HEK293 (cell line): Measurements from ENCODE around the gene SPPL2B.
A peak's percentile ranks its signal among the peaks of the same experiment; 100 is the strongest.

Experiments used
- CTCF ChIA-PET: fragments of 350-600 bp; formaldehyde crosslinking; extraction: SDS; loops from one replicate; lab custom pipeline; 2021; ENCODE audit warnings: antibody characterized with exemption; lab: Yijun Ruan, JAX
- POLR2A ChIA-PET: fragments of 300-600 bp; formaldehyde crosslinking; extraction: SDS; loops from one replicate; lab custom pipeline; 2020; ENCODE audit warnings: antibody characterized with exemption, inconsistent platforms; lab: Yijun Ruan, JAX
- H3K27ac ChIP-seq: fragments of 200-500 bp; sonication (Bioruptor generic); 2 replicates; pipeline ENCODE4 v1.5.1; 2014; ENCODE audit warnings: low read depth, low read length, control low read depth, inconsistent platforms; ENCODE audit errors: extremely low read depth
- H3K36me3 ChIP-seq, 2 experiments: fragments of 200-500 bp in 1 of 2; sonication (Bioruptor generic) in 1 of 2; 1 replicate in 1 of 2; 2 replicates in 1 of 2; pipeline ENCODE4 v1.5.1; 2014 to 2017; ENCODE audit warnings: inconsistent platforms in 2 of 2, low read length in 2 of 2; ENCODE audit not compliant: control insufficient read depth in 2 of 2, insufficient read depth in 1 of 2
- H3K4me1 ChIP-seq: fragments of 200-500 bp; sonication (Bioruptor generic); 2 replicates; pipeline ENCODE4 v1.5.1; 2014; ENCODE audit warnings: mild to moderate bottlenecking, low read length, inconsistent platforms; ENCODE audit not compliant: control insufficient read depth, insufficient read depth
- H3K4me3 ChIP-seq: 2 replicates; pipeline ENCODE4 v1.5.1; 2011; ENCODE audit warnings: low read depth, mild to moderate bottlenecking, control low read depth, low read length, moderate library complexity
- H3K9me3 ChIP-seq: fragments of 200-500 bp; sonication (Bioruptor generic); 2 replicates; pipeline ENCODE4 v1.5.1; 2014; ENCODE audit warnings: low read depth, low read length, inconsistent platforms; ENCODE audit not compliant: control insufficient read depth, insufficient read depth
- EGR2 ChIP-seq: fragments of 450-650 bp; formaldehyde crosslinking; IDR thresholded peaks from 2 replicates; pipeline ENCODE4 v1.5.1; 2016; ENCODE audit warnings: low read depth, missing biosample characterization, missing genetic modification characterization
- GLIS2 ChIP-seq: fragments of 450-650 bp; formaldehyde crosslinking; IDR thresholded peaks from 2 replicates; pipeline ENCODE4 v1.5.1; 2016; ENCODE audit warnings: missing biosample characterization, missing genetic modification characterization
- HOXA7 ChIP-seq: sonication (generic); formaldehyde crosslinking; IDR thresholded peaks from 2 replicates; pipeline ENCODE4 v1.8.1; 2022; ENCODE audit warnings: missing genetic modification reagents, borderline replicate concordance
- REPIN1 ChIP-seq: fragments of 450-650 bp; formaldehyde crosslinking; IDR thresholded peaks from 2 replicates; pipeline ENCODE4 v1.5.1; 2017; ENCODE audit warnings: missing biosample characterization, missing genetic modification characterization, low read depth
- SP2 ChIP-seq: fragments of 450-650 bp; formaldehyde crosslinking; IDR thresholded peaks from 2 replicates; pipeline ENCODE4 v1.5.1; 2016; ENCODE audit warnings: missing biosample characterization, missing genetic modification characterization
- ZBTB7A ChIP-seq: fragments of 450-650 bp; formaldehyde crosslinking; IDR thresholded peaks from 2 replicates; pipeline ENCODE4 v1.5.1; 2016; ENCODE audit warnings: low read depth, missing biosample characterization, missing genetic modification characterization
- ZFHX2 ChIP-seq: fragments of 450-650 bp; formaldehyde crosslinking; conservative IDR thresholded peaks from 2 replicates; pipeline ENCODE4 v1.5.1; 2016; ENCODE audit warnings: missing biosample characterization, missing genetic modification characterization
- ZFP69B ChIP-seq: fragments of 450-650 bp; formaldehyde crosslinking; IDR thresholded peaks from 2 replicates; pipeline ENCODE4 v1.5.1; 2016; ENCODE audit warnings: missing biosample characterization, missing genetic modification characterization
- ZNF10 ChIP-seq: fragments of 450-650 bp; formaldehyde crosslinking; IDR thresholded peaks from 2 replicates; pipeline ENCODE4 v1.5.1; 2017; ENCODE audit warnings: missing biosample characterization, missing genetic modification characterization
- ZNF16 ChIP-seq: fragments of 450-650 bp; formaldehyde crosslinking; IDR thresholded peaks from 2 replicates; pipeline ENCODE4 v1.5.1; 2016; ENCODE audit warnings: low read depth, missing biosample characterization, missing genetic modification characterization
- ZNF169 ChIP-seq: fragments of 450-650 bp; formaldehyde crosslinking; IDR thresholded peaks from 2 replicates; pipeline ENCODE4 v1.5.1; 2016; ENCODE audit warnings: missing biosample characterization, missing genetic modification characterization
- ZNF223 ChIP-seq: fragments of 450-650 bp; formaldehyde crosslinking; IDR thresholded peaks from 2 replicates; pipeline ENCODE4 v1.5.1; 2016; ENCODE audit warnings: missing biosample characterization, missing genetic modification characterization
- ZNF302 ChIP-seq: fragments of 450-650 bp; formaldehyde crosslinking; IDR thresholded peaks from 2 replicates; pipeline ENCODE4 v1.5.1; 2016; ENCODE audit warnings: missing biosample characterization, missing genetic modification characterization, low read depth
- ZNF311 ChIP-seq: fragments of 450-650 bp; formaldehyde crosslinking; IDR thresholded peaks from 2 replicates; pipeline ENCODE4 v1.5.1; 2017; ENCODE audit warnings: missing biosample characterization, missing genetic modification characterization, borderline replicate concordance
- ZNF510 ChIP-seq: fragments of 450-650 bp; formaldehyde crosslinking; IDR thresholded peaks from 2 replicates; pipeline ENCODE4 v1.5.1; 2018; ENCODE audit warnings: mild to moderate bottlenecking, missing genetic modification characterization, missing biosample characterization; ENCODE audit not compliant: insufficient replicate concordance
- ZNF518A ChIP-seq: fragments of 450-650 bp; formaldehyde crosslinking; conservative IDR thresholded peaks from 2 replicates; pipeline ENCODE4 v1.5.1; 2016; ENCODE audit warnings: low read depth, missing biosample characterization, missing genetic modification characterization
- ZNF530 ChIP-seq: fragments of 450-650 bp; formaldehyde crosslinking; IDR thresholded peaks from 2 replicates; pipeline ENCODE4 v1.5.1; 2016; ENCODE audit warnings: low read depth, missing biosample characterization, missing genetic modification characterization
- ZNF670 ChIP-seq: fragments of 450-650 bp; formaldehyde crosslinking; IDR thresholded peaks from 2 replicates; pipeline ENCODE4 v1.5.1; 2016; ENCODE audit warnings: missing biosample characterization, missing genetic modification characterization, low read depth
- ZNF701 ChIP-seq: fragments of 450-650 bp; formaldehyde crosslinking; IDR thresholded peaks from 2 replicates; pipeline ENCODE4 v1.5.1; 2016; ENCODE audit warnings: missing biosample characterization, missing genetic modification characterization
- ZNF707 ChIP-seq: fragments of 450-650 bp; formaldehyde crosslinking; IDR thresholded peaks from 2 replicates; pipeline ENCODE4 v1.5.1; 2016; ENCODE audit warnings: missing biosample characterization, missing genetic modification characterization
- ZNF776 ChIP-seq: fragments of 450-650 bp; formaldehyde crosslinking; IDR thresholded peaks from 2 replicates; pipeline ENCODE4 v1.5.0; 2017; ENCODE audit warnings: missing biosample characterization, missing genetic modification characterization, borderline replicate concordance
- ZNF830 ChIP-seq: fragments of 450-650 bp; IDR thresholded peaks from 2 replicates; pipeline ENCODE4 v1.5.0; 2018; ENCODE audit warnings: missing biosample characterization, missing genetic modification characterization, low read depth, mild to moderate bottlenecking, moderate library complexity
- ZSCAN23 ChIP-seq: fragments of 450-650 bp; formaldehyde crosslinking; IDR thresholded peaks from 2 replicates; pipeline ENCODE4 v1.5.1; 2016; ENCODE audit warnings: missing biosample characterization, missing genetic modification characterization
- TF ChIP-seq, protein P1 (sequence below): fragments of 450-650 bp; formaldehyde crosslinking; IDR thresholded peaks from 2 replicates; pipeline ENCODE4 v1.5.1; 2016; ENCODE audit warnings: missing biosample characterization, missing genetic modification characterization

The SPPL2B gene

GRCh38 chr19:2303211-2303798 is 25.2 kb upstream of the SPPL2B start:
- H3K4me3 ChIP-seq = no peak overlapping the region
- TF ChIP-seq ZNF776 (tag by site-specific recombination) = no peak
- TF ChIP-seq ZNF16 (tag by site-specific recombination) = peak; percentile 94
- no peak overlapping the region for H3K27ac ChIP-seq
- no peaks in the 10 kb centered on the region for H3K36me3 ChIP-seq
- CTCF ChIA-PET = interaction anchor here (0.6 kb wide), 2 partner anchors 11 to 87 kb away, joined by 3 read pairs; no protein-coding TSS in a partner anchor
- no peaks in the 10 kb centered on the region for H3K4me1 ChIP-seq
- POLR2A ChIA-PET = no interaction called here
- H3K9me3 ChIP-seq = no peaks in the 10 kb centered on the region

- 0 out of 2 replicates have a peak, but pooled peaks have one; percentile 13 for TF ChIP-seq ZFHX2 (tag by site-specific recombination)
- peak; percentile 37; the same call in 1 of the 2 replicates for TF ChIP-seq EGR2 (tag by site-specific recombination)
- TF ChIP-seq ZBTB7A (tag by site-specific recombination) = no peak
- TF ChIP-seq ZNF707 (tag by site-specific recombination) = no peak
- peak; percentile 42; the same call in 1 of the 2 replicates for TF ChIP-seq SP2 (tag by site-specific recombination)
- no peak for TF ChIP-seq ZNF223
- TF ChIP-seq ZNF530 (tag by site-specific recombination) = no peak
- no peak for TF ChIP-seq GLIS2 (tag by site-specific recombination)
- no peak for TF ChIP-seq ZSCAN23 (tag by site-specific recombination)
- TF ChIP-seq, all 188 proteins: peak for 3
- Histone ChIP-seq H3K36me3 (no peaks in the 10 kb centered on the region), H3K9me3 (no peaks in the 10 kb centered on the region), H3K4me1 (no peaks in the 10 kb centered on the region), H3K4me3 (no peak overlapping the region), H3K27ac (no peak overlapping the region)
- ChIA-PET POLR2A (no interaction called here), CTCF (interaction anchor here (0.6 kb wide), 1 partner anchor 49 kb away, joined by 3 read pairs; no protein-coding TSS in a partner anchor)
These were observed 22.8 kb upstream of the SPPL2B start for GRCh38 chr19:2305452-2306280.

- ChIA-PET CTCF (interaction anchor here (0.6 kb wide), 1 partner anchor 48 kb away, joined by 3 read pairs; no protein-coding TSS in a partner anchor), POLR2A (no interaction called here)
- H3K27ac ChIP-seq = no peak overlapping the region
- H3K4me3 ChIP-seq = no peak overlapping the region
- no peaks in the 10 kb centered on the region for H3K9me3 ChIP-seq
- no peaks in the 10 kb centered on the region for H3K4me1 ChIP-seq
- no peaks in the 10 kb centered on the region for H3K36me3 ChIP-seq
- TF ChIP-seq REPIN1 (no peak), ZNF10 (tag by site-specific recombination) (no peak), ZFHX2 (tag by site-specific recombination) (0 out of 2 replicates have a peak, but pooled peaks have one; percentile 22), ZNF169 (tag by site-specific recombination) (no peak), ZNF701 (tag by site-specific recombination) (no peak), ZNF311 (tag by site-specific recombination) (no peak), ZNF518A (tag by site-specific recombination) (no peak), HOXA7 (CRISPR knock-in tag) (no peak), ZFP69B (tag by site-specific recombination) (peak; percentile 71; the same call in 1 of the 2 replicates), ZNF510 (tag by site-specific recombination) (no peak), ZNF302 (tag by site-specific recombination) (no peak), ZNF670 (no peak), ZNF830 (tag by site-specific recombination) (no peak)
- TF ChIP-seq, protein P1, sequence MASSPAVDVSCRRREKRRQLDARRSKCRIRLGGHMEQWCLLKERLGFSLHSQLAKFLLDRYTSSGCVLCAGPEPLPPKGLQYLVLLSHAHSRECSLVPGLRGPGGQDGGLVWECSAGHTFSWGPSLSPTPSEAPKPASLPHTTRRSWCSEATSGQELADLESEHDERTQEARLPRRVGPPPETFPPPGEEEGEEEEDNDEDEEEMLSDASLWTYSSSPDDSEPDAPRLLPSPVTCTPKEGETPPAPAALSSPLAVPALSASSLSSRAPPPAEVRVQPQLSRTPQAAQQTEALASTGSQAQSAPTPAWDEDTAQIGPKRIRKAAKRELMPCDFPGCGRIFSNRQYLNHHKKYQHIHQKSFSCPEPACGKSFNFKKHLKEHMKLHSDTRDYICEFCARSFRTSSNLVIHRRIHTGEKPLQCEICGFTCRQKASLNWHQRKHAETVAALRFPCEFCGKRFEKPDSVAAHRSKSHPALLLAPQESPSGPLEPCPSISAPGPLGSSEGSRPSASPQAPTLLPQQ (tag by site-specific recombination) = peak; percentile 58; the same call in 1 of the 2 replicates
These were observed 22.1 kb upstream of the SPPL2B start for GRCh38 chr19:2306281-2306806.
